ENCODE measurements around the gene PTRHD1. TPM values are rescaled to one million over a fixed set of nuclear protein-coding genes. Genes with fewer than 3 reads are reported as not detected.

The PTRHD1 gene
- total RNA-seq, 6 donors from 2014 or later, result 13.8 to 45.8 (median 27.6) TPM

DNA sequence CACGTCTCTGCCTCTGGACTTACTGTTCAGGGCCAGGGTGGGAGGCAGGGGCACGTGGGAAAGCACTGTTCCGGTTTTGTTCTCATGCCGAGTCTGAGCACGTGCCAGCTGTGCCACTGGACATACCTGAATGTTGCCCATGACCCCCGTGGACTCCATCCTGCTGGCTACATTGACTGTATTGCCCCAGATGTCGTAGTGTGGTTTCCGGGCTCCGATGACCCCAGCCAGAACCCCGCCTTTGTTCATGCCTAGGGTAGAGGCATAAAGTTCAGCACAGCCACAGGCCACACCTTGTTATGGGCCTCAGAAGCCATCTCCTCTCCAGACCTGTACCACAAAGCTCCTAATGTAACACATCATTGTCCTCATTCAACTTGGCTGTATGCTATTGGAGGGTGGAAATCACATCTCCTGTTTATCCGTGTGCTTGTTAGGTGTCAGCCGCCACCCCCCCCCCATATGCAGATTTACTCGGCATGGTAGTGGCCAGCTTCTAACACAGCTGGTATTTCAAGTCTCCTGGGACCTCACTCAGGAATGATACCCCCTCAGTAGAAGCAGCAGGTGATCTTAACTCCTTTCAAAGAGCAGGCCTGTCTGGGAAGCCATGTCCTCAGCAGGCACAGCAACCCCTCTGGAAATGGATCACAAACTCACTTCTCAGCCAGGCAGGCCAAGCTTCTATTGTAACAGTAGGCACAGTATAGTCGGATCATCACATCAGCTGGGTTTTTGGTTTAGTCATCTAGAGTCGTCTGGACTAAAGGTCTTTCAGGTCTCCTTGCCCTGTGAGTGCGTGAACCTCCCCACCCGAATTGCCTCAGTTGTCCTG is 27.6 kb upstream of the PTRHD1 start:
- no peaks in the 10 kb centered on the region for H3K9me3 ChIP-seq
- H3K4me3 ChIP-seq, result no peak overlapping the region
- ATAC-seq (ENCODE audit: low FRiP score in 2 of 2), result no peak
- no peak overlapping the region for H3K27ac ChIP-seq
- no peaks in the 10 kb centered on the region for H3K27me3 ChIP-seq
- peaks cover 0 to 35% (median 30%) of the 10 kb centered on the region in 4 donors for H3K36me3 ChIP-seq
- peaks cover 0 to 4% (median 0%) of the 10 kb centered on the region in 4 donors for H3K4me1 ChIP-seq
- WGBS, 2 donors, result 94 to 96% methylated on average over 14 to 17 of the region's 17 CpGs
- no peak for DNase-seq
- TF ChIP-seq POLR2A (IDR thresholded peaks at IDR 0.05), result no peak
- no peak for TF ChIP-seq EP300 (IDR thresholded peaks at IDR 0.05)
- TF ChIP-seq POLR2AphosphoS5 (IDR thresholded peaks at IDR 0.05), result no peak
- TF ChIP-seq, protein P1, sequence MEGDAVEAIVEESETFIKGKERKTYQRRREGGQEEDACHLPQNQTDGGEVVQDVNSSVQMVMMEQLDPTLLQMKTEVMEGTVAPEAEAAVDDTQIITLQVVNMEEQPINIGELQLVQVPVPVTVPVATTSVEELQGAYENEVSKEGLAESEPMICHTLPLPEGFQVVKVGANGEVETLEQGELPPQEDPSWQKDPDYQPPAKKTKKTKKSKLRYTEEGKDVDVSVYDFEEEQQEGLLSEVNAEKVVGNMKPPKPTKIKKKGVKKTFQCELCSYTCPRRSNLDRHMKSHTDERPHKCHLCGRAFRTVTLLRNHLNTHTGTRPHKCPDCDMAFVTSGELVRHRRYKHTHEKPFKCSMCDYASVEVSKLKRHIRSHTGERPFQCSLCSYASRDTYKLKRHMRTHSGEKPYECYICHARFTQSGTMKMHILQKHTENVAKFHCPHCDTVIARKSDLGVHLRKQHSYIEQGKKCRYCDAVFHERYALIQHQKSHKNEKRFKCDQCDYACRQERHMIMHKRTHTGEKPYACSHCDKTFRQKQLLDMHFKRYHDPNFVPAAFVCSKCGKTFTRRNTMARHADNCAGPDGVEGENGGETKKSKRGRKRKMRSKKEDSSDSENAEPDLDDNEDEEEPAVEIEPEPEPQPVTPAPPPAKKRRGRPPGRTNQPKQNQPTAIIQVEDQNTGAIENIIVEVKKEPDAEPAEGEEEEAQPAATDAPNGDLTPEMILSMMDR (IDR thresholded peaks at IDR 0.05), result no peak

DNA sequence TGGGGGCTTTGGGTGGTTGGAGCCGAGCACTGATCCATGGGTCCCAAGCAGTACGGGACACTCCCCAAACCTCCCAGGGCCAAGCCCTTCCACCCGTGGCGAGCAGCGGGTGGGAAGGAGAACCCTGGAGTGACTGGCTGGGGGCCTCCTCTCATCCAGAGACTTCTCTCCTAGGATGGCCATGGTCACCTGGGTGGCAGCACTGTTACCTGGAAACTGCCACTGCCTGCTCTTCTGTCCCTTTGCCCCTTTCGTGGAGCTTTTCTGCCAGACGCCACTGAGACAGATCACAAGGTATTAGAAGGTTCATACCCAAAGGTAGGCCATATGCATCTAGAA is 27.0 kb upstream of the PTRHD1 start:
- 94% methylated on average over 7 of the region's 7 CpGs; no CpG with 5 or more reads in 1 of the 2 donors for WGBS, 2 donors
- ATAC-seq (ENCODE audit: low FRiP score in 2 of 2) (no peak), DNase-seq (no peak)
- no peaks in the 10 kb centered on the region for H3K27me3 ChIP-seq
- no peak for TF ChIP-seq EP300 (IDR thresholded peaks at IDR 0.05)
- TF ChIP-seq, protein P1 (IDR thresholded peaks at IDR 0.05), result no peak
- no peak for TF ChIP-seq POLR2AphosphoS5 (IDR thresholded peaks at IDR 0.05)
- no peak for TF ChIP-seq POLR2A (IDR thresholded peaks at IDR 0.05)
- H3K9me3 ChIP-seq, result no peaks in the 10 kb centered on the region
- no peak overlapping the region for H3K4me3 ChIP-seq
- H3K4me1 ChIP-seq, result peaks cover 0 to 4% (median 2%) of the 10 kb centered on the region in 4 donors
- peaks cover 0 to 35% (median 31%) of the 10 kb centered on the region in 4 donors for H3K36me3 ChIP-seq
- no peak overlapping the region for H3K27ac ChIP-seq

DNA sequence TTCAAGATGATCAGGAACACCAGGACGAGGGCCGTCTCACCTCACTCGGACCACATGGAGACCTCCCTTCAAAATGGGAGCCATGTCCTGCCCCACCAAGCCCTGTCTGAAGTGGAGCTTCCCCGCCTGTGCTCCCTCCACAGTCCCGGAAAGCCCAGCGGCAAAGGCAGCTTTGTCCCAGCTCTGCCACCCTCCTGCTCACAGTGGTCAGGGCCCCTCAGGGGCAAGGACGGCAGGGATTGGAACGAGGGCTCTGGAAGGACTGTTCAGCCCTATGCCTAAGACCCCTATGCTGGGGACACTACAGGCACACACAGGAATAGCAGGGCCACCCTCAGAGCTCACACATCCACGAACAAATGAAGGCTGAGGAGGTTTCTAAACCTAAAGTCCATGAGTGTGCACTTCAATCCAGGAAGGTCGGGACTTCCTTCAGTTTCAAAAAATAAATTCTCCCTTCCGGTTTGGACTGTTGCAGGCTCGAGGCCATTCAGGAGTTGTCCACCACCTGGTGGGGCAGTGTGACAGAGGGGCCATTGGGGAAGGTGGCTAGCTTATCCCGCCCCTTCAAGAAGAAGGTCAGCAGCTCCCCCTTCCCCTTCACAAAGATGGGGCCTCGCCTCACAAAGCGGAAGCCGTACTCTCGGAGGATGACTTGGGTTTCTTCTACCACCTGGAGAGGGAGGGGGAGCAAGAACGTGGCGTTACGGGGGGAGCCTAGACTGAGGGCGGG is 26.4 kb upstream of the PTRHD1 start:
- 89 to 90% methylated on average over 8 to 21 of the region's 21 CpGs for WGBS, 2 donors
- no peak for ATAC-seq (ENCODE audit: low FRiP score in 2 of 2)
- TF ChIP-seq POLR2AphosphoS5 (IDR thresholded peaks at IDR 0.05) (no peak), EP300 (IDR thresholded peaks at IDR 0.05) (no peak), POLR2A (IDR thresholded peaks at IDR 0.05) (no peak)
- TF ChIP-seq, protein P1 (IDR thresholded peaks at IDR 0.05), result no peak
- Histone ChIP-seq H3K4me3 (no peak overlapping the region), H3K36me3 (peaks cover 0 to 35% (median 31%) of the 10 kb centered on the region in 4 donors), H3K27ac (peak overlapping the region in 1 of 4 donors; percentile 43), H3K4me1 (peaks cover 0 to 4% (median 2%) of the 10 kb centered on the region in 4 donors), H3K9me3 (no peaks in the 10 kb centered on the region), H3K27me3 (no peaks in the 10 kb centered on the region)
- no peak for DNase-seq

DNA sequence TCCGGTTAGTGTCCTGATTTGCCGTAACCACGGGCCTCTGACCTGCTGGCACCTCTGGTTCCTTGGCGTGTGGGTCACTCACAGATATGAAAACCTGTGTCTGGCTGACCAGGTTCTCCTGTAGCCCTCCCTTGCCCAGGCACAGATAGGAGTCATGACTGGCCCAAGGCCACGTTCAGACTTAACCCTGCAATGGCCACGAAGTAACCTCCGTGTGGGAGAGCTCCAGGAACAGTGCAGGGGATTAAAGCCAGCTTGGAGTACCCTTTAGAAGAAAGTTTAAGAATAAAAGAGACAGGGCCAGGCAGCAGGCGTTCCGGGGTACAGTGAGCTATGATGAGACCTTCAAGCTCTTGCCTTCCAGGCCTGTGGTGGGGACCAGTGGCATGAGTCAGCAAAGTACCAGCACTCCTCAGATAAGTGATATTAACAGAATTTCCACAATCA is 25.6 kb upstream of the PTRHD1 start:
- H3K9me3 ChIP-seq, result no peaks in the 10 kb centered on the region
- ATAC-seq (ENCODE audit: low FRiP score in 2 of 2) (no peak), DNase-seq (no peak)
- no peaks in the 10 kb centered on the region for H3K27me3 ChIP-seq
- WGBS, 2 donors, result 74 to 75% methylated on average over 9 of the region's 9 CpGs
- peaks cover 0 to 4% (median 2%) of the 10 kb centered on the region in 4 donors for H3K4me1 ChIP-seq
- H3K27ac ChIP-seq, result no peak overlapping the region
- H3K4me3 ChIP-seq, result no peak overlapping the region
- H3K36me3 ChIP-seq, result peaks cover 0 to 35% (median 31%) of the 10 kb centered on the region in 4 donors
- no peak for TF ChIP-seq EP300 (IDR thresholded peaks at IDR 0.05)
- no peak for TF ChIP-seq POLR2A (IDR thresholded peaks at IDR 0.05)
- TF ChIP-seq POLR2AphosphoS5 (IDR thresholded peaks at IDR 0.05), result no peak
- TF ChIP-seq, protein P1 (IDR thresholded peaks at IDR 0.05), result no peak
